Left lobe of liver (tissue), 2 donors: ENCODE measurements around the gene REN. TPM values are rescaled to one million over a fixed set of nuclear protein-coding genes. Genes with fewer than 3 reads are reported as not detected.

Source experiments
- ATAC-seq: fragments of 200-7000 bp; cut with Tn5 transposase; one replicate; pipeline ENCODE4 v1.9.1; 2020; ENCODE audit warnings: mild to moderate bottlenecking, moderate library complexity
- DNase-seq: peaks from one replicate; pipeline ENCODE4 v3.0.0-alpha.2; 2020; ENCODE audit warnings: low spot score
- total RNA-seq: library from RNA; stranded (reverse); gene quantifications from one replicate; pipeline ENCODE4 v1.2.1, GENCODE V29; 2021
- donor health status: DM: no; HTN: no; CAD: no; lungs with moderate emphysema.
- donor health status: DM: no; HTN: yes; CAD: no.

REN gene
- 0.20 TPM for total RNA-seq

DNA sequence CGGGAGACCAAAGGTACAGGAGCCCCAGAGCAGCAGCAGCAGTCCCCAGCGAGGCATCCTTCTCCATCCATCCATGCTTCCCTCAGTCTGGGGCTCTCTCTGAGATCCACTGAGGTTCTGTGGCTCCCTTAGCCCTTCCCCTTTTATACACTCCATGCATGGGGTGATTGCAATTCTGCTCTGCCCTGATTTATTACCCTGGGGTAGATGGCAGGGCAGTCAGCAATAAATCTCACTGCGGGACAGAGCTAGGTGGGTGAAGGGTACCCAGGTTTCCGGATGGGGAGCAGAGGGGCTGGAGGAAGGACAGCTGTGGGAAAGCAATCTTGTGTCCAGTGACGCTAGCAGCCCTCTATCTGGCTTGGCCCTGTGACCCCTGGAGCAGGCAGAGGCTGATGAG, at the start of gene REN:
Gene REN (minus strand): TSS at position 119 of the 400 bp plus-strand sequence. CDS start 44 bp downstream, at position 75.
- ATAC-seq (no peak), DNase-seq (no peak)

DNA sequence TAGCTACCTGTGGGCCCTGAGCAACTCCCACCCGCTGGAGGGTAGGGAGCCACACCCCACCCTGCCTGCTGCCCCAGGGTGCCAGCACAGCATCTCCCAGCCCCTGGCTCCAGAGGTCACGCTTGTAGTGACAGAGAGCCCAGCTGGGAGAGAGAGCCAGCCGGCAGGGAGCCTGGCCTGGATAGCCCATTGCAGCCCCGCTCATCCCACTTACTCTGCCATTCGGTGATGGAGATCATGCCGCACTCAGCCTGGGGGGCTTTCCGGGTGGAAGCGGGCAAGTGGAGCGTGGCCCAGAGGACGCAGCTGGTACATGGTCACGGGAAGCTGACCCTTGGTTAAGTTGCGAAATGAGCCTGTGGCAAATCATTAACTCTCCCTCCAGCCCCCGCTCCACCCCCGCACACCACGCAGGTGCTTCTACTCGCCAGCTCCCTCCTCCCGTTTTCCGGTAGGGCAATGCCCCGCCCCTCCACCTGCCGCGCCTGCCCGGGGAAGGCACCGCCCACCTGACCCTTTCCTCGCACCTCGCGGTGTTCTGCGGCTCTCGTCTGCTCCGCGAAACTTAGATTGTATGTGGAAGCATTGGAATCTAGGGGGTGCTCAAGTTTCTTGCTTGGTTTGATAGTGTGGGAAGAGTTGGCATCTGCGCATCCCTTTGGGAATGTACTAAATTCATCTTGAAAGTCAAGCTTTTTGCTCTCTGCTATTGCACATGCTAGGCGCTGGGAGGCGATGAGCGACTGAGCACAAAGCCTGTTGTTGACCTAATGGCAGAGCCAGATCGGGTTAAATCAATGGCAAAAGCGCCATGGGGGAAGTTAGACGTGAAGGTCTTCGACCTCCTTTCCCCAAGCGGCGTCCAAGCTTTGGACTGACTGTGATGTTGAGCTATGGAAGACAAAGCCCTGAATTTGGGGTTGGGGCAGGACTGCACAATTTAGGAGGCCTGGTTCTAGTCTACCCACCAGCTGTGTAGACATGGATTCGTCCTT, 47.8 kb upstream of the REN start, which contains the start of gene GOLT1A:
Gene GOLT1A (minus strand): TSS at position 321 of the 995 bp plus-strand sequence. CDS start 82 bp downstream, at position 239.
- peak; percentile 95 for DNase-seq
- peak; percentile 93 for ATAC-seq

DNA sequence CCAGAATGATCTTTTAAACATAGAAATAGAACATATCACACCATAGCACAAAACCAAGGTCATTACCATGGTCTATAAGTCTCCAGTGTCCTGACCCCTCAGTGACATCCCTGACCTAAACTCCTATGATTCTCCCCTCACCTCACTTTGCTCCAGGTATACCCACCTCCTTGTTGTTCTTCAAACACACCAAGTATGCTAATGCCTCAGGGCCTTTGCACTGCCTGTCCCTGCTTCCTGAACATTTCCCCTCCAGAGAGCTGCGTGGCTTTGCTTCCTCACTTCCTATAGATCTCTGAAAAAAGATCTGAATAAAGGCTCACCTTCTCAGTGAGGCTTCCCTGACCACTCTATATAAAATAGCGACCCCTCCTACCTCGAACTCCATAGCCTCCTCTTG, 46.6 kb upstream of the REN start:
- DNase-seq (no peak), ATAC-seq (no peak)

DNA sequence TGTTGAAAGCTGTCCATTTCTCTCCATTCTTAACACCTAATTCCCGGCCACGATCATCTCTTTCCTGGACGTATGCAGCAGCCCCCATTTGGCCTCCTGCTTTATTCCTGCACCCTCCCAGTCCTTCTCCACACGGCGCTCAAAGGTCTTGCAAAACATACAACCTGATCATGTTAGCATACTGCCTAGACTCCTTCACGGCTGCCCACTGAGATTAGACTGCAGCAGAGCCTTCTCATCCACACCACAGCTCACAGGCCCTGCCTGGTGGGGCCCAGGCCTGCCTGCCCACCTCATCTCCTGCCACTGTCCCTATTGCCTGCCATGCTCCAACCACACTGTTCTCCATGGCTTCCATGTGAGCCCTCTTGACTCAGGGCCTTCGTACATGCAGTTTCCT, 44.9 kb upstream of the REN start:
- DNase-seq (no peak), ATAC-seq (no peak)

DNA sequence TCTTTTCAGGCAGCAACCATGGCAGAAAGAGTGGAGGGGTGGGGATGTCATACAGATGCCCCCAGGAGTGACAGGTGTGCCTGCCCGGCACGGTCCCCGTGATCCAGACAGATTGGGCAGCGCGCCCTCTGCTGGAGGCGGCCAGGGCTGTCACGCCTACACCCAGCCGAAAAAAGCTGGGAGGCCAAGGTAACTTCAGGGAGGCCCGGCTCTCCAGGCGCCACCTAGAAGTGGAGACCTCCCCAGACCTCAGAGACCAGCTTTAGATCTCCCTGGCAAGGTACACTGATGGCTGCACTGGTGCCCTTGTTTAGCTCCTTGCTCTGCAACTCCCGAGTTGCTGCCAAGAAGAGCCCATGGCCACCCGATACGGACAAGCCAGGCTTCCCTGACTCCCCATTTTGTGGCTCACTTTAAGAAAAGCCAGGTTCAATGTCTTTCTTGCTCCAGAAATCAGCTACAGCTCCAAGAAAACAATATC, 41.0 kb upstream of the REN start:
- peak; percentile 93 for ATAC-seq

DNA sequence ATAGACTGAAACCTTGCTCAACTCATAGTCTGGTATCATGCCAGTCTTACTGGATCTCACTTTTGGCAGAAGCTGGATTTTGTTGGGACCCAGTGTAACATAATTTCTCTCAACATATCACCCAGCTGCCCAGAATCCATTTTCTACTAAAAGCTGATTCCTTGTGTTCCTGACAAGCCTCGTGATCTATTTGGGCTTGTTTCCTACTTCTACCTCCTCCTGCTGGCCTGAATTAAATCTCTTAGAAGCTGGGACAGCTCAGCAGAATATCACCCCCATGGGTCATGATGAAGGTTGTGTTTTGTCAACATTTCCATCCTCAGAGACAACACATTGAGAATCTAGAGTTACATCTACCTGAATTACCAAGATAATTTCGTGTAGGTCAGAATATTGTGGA, 40.0 kb upstream of the REN start:
- DNase-seq (no peak), ATAC-seq (peak; percentile 31)

More for the DNA sequence above, 41.0 kb upstream of the REN start:
- peak; percentile 73 for DNase-seq

DNA sequence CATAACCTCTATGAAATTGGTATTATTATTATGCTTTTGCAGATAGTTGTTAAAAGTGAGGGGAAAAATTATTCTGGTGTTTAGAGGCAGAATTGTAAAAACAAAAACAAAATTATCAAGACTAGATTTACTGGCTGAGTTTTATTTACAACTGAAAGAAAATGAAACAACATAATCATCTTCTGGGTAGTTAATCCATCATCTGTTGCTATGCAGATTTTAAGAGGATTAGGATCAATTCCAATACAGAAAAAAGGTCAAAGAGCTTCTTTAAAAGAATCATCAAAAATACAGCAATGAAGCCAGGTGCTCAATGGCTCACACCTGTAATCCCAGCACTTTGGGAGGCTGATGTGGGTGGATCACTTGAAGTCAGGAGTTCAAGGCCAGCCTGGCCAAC, 39.3 kb upstream of the REN start:
- DNase-seq (no peak), ATAC-seq (no peak)

DNA sequence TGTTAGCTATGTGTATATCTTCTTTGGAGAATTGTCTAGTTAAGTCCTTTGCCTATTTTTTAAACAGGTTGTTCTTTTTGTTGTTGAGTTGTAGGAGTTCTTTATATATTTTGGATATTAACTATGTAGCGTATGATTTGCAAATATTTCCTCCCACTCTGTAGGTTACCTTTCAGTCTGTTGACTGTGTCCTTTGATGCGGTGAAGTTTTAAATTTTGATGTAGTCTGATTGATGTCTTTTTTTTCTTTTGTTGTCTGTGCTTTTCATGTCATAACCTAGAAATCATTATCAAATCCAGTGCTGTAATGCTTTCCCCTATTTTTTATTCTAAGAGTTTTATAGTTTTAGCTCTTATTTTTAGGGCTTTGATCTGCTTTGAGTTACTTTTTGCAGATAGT, 38.8 kb upstream of the REN start:
- DNase-seq: no peak
- ATAC-seq: no peak

DNA sequence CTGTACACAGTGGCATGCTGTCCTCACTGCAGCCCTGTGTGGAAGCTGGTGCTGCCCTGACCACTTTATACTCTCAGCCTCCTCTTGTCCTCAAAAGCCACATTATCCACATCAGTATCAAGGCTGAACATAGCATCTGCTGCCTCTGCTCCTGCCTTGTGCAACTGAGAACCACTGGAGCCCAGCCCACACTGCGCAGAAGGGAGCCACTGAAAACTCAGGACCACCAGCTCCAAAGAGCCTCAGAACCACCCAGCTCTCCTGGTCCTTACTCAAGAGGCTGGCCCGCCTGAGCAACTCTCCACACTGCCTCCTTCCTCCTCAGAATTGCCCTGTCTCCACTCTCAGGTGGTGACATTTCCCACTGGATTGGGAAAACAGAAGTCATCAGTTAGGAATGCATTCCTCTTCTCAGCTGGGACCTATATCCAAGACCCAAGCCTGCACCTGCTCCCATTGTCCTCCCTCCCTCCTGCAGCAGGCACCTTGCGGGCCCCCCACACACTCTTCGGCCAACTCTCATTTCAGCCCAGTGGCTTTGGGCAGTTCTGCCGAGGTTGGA, 37.1 kb upstream of the REN start:
- no peak for DNase-seq
- ATAC-seq: no peak

DNA sequence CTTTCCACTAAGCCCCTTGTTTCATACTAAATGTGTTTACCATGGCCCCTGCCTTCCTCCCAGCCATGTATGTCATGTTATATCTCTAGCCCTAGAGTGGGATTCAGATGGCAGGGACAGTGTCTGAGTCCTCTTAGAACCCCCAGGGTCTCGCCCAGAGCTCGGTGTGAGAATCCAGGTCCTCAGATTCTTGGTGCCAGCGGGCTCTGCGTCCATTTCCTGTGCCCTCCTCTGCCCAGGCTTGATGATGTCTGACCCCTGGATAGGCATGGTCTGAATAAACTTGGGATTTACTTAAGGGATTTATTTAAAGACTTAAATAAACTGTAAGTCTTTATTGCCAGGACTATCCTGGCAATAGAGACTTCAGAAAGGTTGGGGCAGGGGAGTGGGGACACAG, 36.3 kb upstream of the REN start:
- ATAC-seq: no peak
- DNase-seq: no peak

DNA sequence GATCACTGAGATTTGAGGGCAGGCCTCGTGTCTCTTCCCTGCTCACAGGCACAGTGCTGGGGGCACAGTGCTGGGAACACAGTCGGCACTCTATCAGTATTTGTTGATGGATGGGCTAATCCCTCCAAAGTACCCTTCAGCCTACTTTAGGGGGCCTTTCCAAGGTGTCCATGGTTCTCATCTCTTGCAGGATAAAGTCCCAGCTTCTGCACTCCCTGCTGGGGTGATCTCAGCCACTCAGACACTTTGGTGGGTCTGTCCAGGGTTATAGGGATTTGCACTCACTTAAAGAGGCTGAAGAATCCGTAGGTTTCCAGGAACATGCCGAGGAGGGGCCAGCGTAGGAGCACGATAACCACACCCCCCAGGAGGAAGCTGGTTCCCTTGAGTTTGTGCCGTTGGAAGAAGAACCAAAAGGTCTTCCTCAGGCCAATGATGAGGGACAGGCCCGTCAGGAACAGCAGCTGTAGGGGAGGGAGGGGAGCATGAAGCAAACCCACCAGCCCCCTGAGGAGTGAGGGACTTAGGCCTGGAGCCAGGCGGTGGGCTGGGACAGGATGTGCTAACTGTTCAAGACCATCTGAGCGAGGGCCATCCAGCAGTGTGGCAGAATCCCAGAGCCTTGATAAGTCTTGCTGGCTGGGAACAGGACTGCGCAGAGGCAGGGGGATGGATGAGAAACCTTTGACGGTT, 35.4 kb upstream of the REN start:
- DNase-seq (no peak), ATAC-seq (no peak)

DNA sequence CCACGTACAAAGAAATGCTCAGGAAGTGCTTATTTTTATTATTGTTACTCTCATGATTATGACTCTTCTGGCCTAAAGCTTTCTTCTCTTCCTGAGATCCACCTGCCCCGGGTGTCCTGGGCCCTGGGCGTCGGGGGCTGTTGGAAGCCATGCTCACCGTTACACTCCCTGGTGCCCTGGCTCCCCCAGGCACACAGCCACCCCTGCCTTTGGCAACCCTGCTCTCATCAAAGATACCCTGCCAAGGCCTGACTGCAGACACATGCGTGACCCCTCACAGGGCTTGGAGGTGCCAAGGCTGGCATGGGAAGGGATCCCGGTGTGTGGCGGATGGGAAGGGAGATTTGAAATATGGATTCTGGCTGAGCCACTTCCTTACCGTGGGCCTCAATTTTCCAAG, 33.4 kb upstream of the REN start:
- DNase-seq (no peak), ATAC-seq (peak; percentile 5)

DNA sequence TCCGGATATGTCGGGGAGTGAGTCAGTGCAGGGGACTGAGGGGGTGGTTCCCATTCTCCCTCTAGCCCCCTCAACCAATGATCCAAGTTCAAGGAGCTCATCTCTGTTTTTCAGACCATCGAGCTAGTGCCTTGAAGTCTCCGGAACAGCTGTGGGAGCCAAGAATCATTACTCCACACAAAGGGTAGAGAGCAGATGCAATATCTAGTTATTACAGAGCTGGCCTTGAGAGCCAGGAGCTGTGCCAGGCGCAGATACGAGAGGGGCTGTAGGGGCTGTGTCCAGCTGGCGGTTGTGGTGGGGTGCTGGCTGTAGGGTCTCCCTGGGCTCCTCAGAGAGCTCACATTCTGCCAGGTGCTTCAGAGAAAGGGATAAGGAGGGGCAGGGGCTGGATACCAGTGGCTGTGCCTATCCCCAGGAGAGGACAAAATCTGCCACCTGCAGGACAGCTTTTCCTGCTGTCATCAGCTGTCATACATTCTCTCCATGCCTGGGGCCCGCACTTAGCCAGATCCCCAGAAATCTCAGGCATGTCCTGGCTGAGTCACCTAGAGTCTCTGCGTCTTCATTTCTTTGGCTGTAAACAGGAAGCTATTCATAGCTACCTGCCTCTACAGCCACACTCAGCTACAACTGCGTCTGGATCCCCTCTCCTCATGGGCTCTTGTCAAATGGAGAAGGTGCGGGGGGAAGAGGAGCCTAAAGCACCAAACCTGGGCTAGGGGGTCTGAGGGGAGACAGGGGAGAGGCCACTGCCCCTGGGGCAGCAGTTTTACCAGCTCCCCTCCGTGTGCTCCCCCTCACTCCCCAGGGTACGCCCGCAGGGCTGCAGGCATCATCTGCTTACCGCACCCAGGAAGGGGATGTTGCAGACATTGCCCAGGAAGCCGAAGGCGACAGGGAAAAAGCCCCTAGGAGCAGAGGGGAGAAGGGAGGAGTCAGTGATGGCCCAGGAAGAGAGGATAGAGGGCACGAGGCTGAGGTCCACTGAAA, 32.5 kb upstream of the REN start:
- ATAC-seq (no peak), DNase-seq (no peak)

DNA sequence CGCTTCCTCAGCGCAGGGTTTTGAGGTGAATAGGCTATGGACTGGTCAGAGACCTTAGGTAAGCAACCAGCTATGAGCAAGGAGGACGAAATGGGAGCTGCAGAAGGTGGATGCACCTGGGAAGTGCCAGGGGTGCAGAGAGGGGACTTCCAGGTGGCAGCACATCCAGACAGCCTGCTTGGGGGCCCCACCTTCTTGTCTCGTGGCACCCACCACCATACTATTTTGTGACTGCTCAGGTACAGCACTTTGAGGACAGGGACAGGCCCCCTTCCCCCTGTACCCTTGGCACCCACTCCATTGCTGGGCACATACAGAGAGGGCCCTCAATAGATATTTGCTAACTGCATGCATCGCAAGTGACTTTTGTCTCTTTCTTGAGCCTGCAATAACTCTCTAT, 30.9 kb upstream of the REN start:
- peak; percentile 17 for ATAC-seq
- no peak for DNase-seq

DNA sequence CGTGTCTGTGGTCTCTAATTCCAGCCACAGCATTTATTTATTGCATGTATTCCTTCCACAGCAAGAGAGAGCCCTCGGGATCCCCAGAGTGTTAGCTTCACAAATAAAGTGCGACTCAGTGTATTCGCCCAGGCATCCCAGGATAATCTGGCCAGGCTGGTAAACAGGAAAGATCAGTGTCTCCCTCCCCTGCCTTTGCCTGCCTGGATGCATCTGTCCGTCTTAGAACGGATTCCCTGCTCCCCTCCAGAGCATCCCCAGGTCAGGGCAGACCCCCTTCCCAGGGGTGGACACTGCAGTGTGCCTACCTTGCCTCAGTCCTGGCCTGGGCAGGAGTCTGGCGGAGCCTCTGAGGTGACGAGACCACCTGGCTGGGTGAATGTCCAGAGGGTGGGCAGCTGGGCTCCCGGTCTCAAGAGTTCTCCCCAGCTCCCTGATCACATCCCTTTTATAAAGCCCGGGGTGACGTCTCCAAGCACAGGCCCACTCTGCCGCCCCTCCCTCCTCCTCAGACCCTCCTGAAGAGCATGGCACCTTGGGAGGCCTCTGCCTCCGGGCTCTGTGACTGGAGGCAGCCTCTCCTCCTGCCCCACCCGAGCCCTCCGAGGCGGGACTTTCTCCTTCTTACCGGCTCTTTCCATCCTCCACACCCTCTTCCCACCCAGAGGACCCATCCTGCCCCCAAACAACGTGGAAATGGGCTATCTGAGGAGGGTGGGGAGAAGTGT, 30.1 kb upstream of the REN start, which contains the start of gene KISS1:
Gene KISS1 (minus strand): TSS at position 424 of the 728 bp plus-strand sequence. CDS start 3,615 bp downstream, outside the sequence.
- no peak for DNase-seq
- ATAC-seq: peak; percentile 54

DNA sequence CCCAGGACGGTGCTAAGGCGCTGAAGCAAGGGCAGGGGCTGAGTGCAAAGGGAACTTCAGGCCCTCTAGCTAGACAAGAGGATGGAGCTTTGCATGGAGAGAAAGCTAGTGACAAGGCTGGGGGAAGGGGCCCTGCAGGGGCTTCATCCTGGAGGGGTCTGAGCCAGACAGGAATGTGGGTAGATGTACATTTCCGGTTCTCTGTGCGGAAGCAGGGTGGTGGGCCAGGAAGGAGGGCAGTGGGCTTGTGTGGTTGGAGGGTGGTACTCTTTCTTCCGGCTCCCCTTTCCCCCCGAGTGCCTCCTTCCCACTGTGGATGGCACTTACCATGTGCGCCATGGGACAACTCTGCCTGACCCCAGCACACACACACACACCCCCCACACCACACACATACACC, 28.6 kb upstream of the REN start:
- DNase-seq (no peak), ATAC-seq (no peak)

DNA sequence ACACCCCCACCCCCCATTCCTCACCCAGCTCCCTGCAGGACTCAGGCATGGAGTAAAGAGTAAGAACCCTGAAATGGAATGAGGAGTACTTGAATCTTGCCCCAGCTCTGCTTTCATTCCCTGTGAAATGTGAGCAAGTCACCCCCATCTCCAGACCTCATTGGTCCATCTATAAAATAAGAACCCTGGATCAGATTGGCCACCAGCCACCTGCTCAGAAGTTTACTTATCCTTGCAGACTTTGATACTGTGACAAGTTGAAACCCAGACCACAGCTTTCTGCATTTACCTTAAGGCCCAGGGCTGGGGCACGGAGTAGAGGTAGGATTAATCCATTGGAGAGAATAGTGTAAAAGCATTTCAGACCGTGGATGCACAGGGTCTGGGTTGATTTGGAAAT, 27.9 kb upstream of the REN start:
- ATAC-seq (no peak), DNase-seq (no peak)

DNA sequence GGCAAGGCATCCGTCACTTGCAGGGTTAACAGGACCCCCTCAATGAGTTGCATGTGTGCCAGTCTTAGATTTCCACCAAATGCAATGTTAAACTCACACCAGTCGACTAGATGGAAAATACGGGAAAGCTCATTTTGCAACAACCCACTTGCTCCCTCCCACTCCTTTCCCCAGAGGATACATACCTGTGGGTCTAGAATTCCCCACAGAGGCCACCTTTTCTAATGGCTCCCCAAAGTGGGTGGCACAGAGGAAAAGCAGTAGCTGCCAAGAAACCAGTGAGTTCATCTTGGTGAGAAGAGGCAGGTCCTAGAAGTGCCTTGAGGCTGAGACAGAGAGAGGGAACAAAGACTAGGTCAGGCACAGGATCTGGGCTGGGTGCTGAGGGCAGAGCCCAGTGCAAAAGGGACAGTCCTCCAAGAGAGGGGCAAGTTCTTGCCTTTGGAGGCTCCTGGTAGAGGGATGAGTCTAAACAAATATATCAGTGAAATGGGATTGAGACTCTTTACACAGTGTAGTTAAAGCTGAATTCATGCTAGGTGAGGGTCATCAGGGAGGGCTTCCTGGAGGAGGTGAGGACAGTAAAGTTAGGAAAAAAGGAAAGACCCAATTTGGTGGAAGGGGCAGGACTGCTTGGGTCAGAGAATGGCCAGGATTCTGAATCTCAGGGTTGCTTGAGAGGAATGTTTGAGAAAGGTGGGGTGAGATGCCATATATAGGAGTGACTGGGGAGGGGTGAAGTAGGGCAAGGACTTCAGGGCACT, 26.6 kb upstream of the REN start:
- ATAC-seq (no peak), DNase-seq (no peak)

DNA sequence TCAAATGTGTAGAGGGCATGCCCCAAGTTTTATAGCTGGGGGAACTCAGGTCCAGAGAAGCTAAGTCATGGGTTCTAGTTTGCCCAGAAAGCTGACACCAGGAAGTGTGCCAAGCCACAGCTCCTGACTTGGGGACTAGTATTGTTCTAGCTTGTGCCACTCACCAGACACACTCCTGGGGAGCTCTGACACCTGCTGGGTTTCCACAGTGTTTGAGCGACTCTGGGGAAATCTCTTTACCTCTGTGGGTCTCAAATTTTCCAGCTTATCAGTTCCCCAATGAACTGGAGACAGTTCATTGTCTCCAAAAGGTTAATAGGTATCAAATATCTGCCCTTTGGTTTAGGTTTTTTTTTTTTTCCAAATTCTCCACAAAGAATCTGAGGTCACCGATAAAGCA, 25.9 kb upstream of the REN start:
- no peak for DNase-seq
- ATAC-seq: no peak
